HepG2 (cell line): ENCODE data around the gene ANAPC5. TPM values are rescaled to one million over a fixed set of nuclear protein-coding genes. Genes with fewer than 3 reads are reported as not detected.

Experiments
- ATF3 ChIP-seq: sonication (generic); formaldehyde crosslinking; IDR thresholded peaks from 2 replicates; pipeline ENCODE4 v1.4.0; 2020; ENCODE audit warnings: missing genetic modification reagents
- CCDC6 ChIP-seq: sonication (generic); formaldehyde crosslinking; IDR thresholded peaks from 2 replicates; pipeline ENCODE4 v1.8.1; 2022; ENCODE audit warnings: mild to moderate bottlenecking, missing genetic modification reagents, moderate library complexity
- ETV5 ChIP-seq: IDR thresholded peaks from 2 replicates; pipeline ENCODE4 v1.6.1; 2018; ENCODE audit warnings: missing biosample characterization, missing genetic modification reagents, inconsistent platforms, borderline replicate concordance
- MAFK ChIP-seq, 2 experiments: IDR thresholded peaks in 1 of 2; conservative IDR thresholded peaks in 1 of 2; 2 replicates each; pipeline ENCODE4 v1.6.1; 2011; ENCODE audit warnings: improper control_type of control experiment in 2 of 2, low read length in 2 of 2
- NFAT5 ChIP-seq: sonication (generic); formaldehyde crosslinking; IDR thresholded peaks from 2 replicates; pipeline ENCODE4 v1.4.0; 2020; ENCODE audit warnings: missing genetic modification reagents
- NFE2L2 ChIP-seq: fragments of 150-350 bp; IDR thresholded peaks from 2 replicates; pipeline ENCODE4 v1.6.1; 2014; ENCODE audit warnings: low read length
- NFYB ChIP-seq: sonication (generic); formaldehyde crosslinking; IDR thresholded peaks from 2 replicates; pipeline ENCODE4 v1.4.0; 2020; ENCODE audit warnings: missing genetic modification reagents
- PITX1 ChIP-seq: sonication (generic); formaldehyde crosslinking; IDR thresholded peaks from 2 replicates; pipeline ENCODE4 v1.5.1; 2020; ENCODE audit warnings: mild to moderate bottlenecking, missing genetic modification reagents
- SSRP1 ChIP-seq: IDR thresholded peaks from 2 replicates; pipeline ENCODE4 v1.6.1; 2016; ENCODE audit warnings: control low read depth
- TGIF2 ChIP-seq: IDR thresholded peaks from 2 replicates; pipeline ENCODE4 v1.6.1; 2016; ENCODE audit warnings: control low read depth, missing compliant biosample characterization
- TOPORS ChIP-seq: sonication (generic); formaldehyde crosslinking; IDR thresholded peaks from 2 replicates; pipeline ENCODE4 v1.8.0; 2023; ENCODE audit warnings: mild to moderate bottlenecking, missing genetic modification reagents
- U2AF2 ChIP-seq: fragments of 200-400 bp; formaldehyde crosslinking; IDR thresholded peaks from 2 replicates; pipeline ENCODE4 v1.6.1; 2017; ENCODE audit warnings: low read depth, mild to moderate bottlenecking, low read length
- ZFP90 ChIP-seq: sonication (generic); formaldehyde crosslinking; IDR thresholded peaks from 2 replicates; pipeline ENCODE4 v1.8.0; 2022; ENCODE audit warnings: missing genetic modification reagents, mild to moderate bottlenecking, inconsistent platforms, borderline replicate concordance
- ZFX ChIP-seq: sonication (generic); formaldehyde crosslinking; IDR thresholded peaks from 2 replicates; pipeline ENCODE4 v1.4.0; 2020; ENCODE audit warnings: mild to moderate bottlenecking, low read depth, missing genetic modification reagents, moderate library complexity
- ZNF180 ChIP-seq: sonication (generic); formaldehyde crosslinking; IDR thresholded peaks from 2 replicates; pipeline ENCODE4 v1.4.0; 2020; ENCODE audit warnings: low read depth, missing genetic modification reagents, borderline replicate concordance
- ZNF33A ChIP-seq: sonication (generic); formaldehyde crosslinking; IDR thresholded peaks from 2 replicates; pipeline ENCODE4 v1.5.1; 2020; ENCODE audit warnings: missing genetic modification reagents, mild to moderate bottlenecking, moderate library complexity, borderline replicate concordance
- ZNF350 ChIP-seq: sonication (generic); formaldehyde crosslinking; IDR thresholded peaks from 2 replicates; pipeline ENCODE4 v1.4.0; 2020; ENCODE audit warnings: mild to moderate bottlenecking, low read depth, missing genetic modification reagents, borderline replicate concordance
- ZNF484 ChIP-seq: sonication (generic); formaldehyde crosslinking; IDR thresholded peaks from 2 replicates; pipeline ENCODE4 v1.5.1; 2020; ENCODE audit warnings: mild to moderate bottlenecking, low read depth, missing genetic modification reagents, borderline replicate concordance
- ZNF557 ChIP-seq: sonication (generic); formaldehyde crosslinking; IDR thresholded peaks from 2 replicates; pipeline ENCODE4 v1.4.0; 2020; ENCODE audit warnings: missing genetic modification reagents
- ZNF703 ChIP-seq: sonication (generic); formaldehyde crosslinking; IDR thresholded peaks from 2 replicates; pipeline ENCODE4 v1.5.1; 2020; ENCODE audit warnings: missing genetic modification reagents, mild to moderate bottlenecking, moderate library complexity, borderline replicate concordance
- ZNF777 ChIP-seq: sonication (generic); formaldehyde crosslinking; IDR thresholded peaks from 2 replicates; pipeline ENCODE4 v1.4.0; 2020; ENCODE audit warnings: missing genetic modification reagents
- ZNF83 ChIP-seq: sonication (generic); formaldehyde crosslinking; IDR thresholded peaks from 2 replicates; pipeline ENCODE4 v1.4.0; 2020; ENCODE audit warnings: missing genetic modification reagents, mild to moderate bottlenecking, borderline replicate concordance
- polyA plus RNA-seq, 8 experiments: library from polyadenylated mRNA; depleted of rRNA in 3 of 8; stranded (reverse) in 7 of 8; unstranded in 1 of 8; fragments of >200 nt; fragmentation: Illumina TruSeq in 4 of 8; extraction: Trizol in 4 of 8; gene quantifications; 2 replicates each; pipeline versions ENCODE4 v1.2.1 to v1.2.3, GENCODE V29; 2011 to 2016; ENCODE audit warnings: low read depth in 4 of 8, missing spikeins in 1 of 8, mixed read lengths in 1 of 8; ENCODE audit not compliant: insufficient read depth in 1 of 8
- total RNA-seq, 5 experiments: library from RNA; depleted of rRNA; stranded (reverse); fragments of >200 nt; fragmentation: Illumina TruSeq; extraction: Trizol; gene quantifications; 2 replicates each; pipeline ENCODE4 v1.2.3, GENCODE V29; 2016; ENCODE audit warnings: low read depth in 1 of 5

Gene ANAPC5
- total and polyA plus RNA-seq, 2 of the 13 experiments (the other 11 are each of a cell fraction or from before 2014, with no cell fraction given): 146 to 161 TPM

DNA sequence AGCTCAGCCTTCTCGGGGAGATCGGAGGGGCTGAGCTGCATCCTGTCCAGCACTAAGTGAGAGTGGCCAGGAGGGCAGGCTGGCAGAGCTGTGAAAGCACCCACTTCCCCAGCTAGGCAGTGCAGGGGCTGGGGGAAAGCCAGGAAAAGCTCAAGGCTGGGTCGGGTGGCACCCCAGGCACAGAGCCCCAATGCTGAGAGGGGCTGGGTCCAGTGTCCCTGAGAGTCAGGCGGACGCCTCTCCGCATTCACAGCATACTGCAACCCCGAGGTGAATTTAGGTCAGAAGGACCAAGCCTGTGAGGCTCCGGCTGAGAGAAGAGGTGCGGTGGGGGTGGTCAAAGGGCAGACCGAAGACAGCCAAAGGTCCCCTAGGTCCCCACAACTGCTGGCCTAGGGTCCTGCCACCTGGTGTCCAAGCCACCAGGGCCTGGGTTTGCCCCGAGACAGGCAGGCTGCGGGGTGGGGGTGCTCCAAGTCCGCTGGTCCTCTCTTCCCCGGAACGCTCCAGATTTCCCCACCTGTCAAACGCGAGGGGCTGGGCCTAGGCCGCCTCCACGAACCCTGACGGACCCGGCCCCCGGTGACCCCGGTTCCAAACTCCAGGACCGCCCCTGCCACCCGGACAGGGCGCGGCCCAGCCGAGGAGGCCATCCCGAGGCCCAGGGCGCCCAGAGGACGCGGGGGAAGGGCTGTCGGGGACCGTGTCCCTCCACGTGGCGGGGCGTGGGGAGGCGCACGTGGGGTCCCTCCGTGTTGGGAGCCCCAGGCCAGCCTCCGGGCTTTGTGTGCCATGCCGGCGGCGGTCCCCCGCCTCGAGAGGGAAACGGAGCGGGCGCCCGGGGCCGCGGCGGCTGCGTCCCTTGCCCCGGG, 56.2 kb downstream of the ANAPC5 start (continued):
- TF ChIP-seq ZNF703 (CRISPR knock-in tag) (no peak), ETV5 (no peak), ZFX (CRISPR knock-in tag) (peak; percentile 89), SSRP1 (CRISPR knock-in tag) (no peak), ZNF777 (peak; percentile 41; the same call in 1 of the 2 replicates), ZNF33A (CRISPR knock-in tag) (no peak), ZNF484 (CRISPR knock-in tag) (0 out of 2 replicates have a peak, but pooled peaks have one; percentile 78), NFAT5 (CRISPR knock-in tag) (no peak), MAFK (conservative IDR thresholded peaks at IDR 0.05 in 1 of 2, IDR thresholded peaks at IDR 0.05 in 1 of 2; ENCODE audit: low read length in 2 of 2) (no peak), ZNF350 (CRISPR knock-in tag) (no peak), NFE2L2 (no peak), ZNF83 (CRISPR knock-in tag) (no peak), NFYB (CRISPR knock-in tag) (no peak), TGIF2 (peak; percentile 86), TOPORS (0 out of 2 replicates have a peak, but pooled peaks have one; percentile 27), PITX1 (CRISPR knock-in tag) (peak; percentile 58; the same call in 1 of the 2 replicates), ZFP90 (CRISPR knock-in tag) (no peak; the same call in 1 of the 2 replicates), ZNF180 (CRISPR knock-in tag) (no peak), U2AF2 (no peak), ZNF557 (CRISPR knock-in tag) (no peak), ATF3 (CRISPR knock-in tag) (no peak), CCDC6 (CRISPR knock-in tag) (no peak)
